Keratinocyte (primary cell): ENCODE measurements around the gene VPS8. TPM values are rescaled to one million over a fixed set of nuclear protein-coding genes. Genes with fewer than 3 reads are reported as not detected.

Experiments
- DNase-seq: peaks from one replicate; pipeline ENCODE4 v3.0.0-alpha.2; 2011; ENCODE audit warnings: low read depth, missing footprints, low spot score
- FAIRE-seq: peaks from 2 replicates; lab custom pipeline; 2011; peaks lifted over from hg19 to GRCh38; lab: Jason Lieb, UNC
- H2AFZ ChIP-seq: 2 replicates; pipeline ENCODE4 v1.6.0; 2012; ENCODE audit warnings: low read length, control low read depth, inconsistent platforms; ENCODE audit not compliant: control insufficient read depth
- H3K27ac ChIP-seq: 2 replicates; pipeline ENCODE4 v1.5.1; 2011; ENCODE audit warnings: low read length; ENCODE audit not compliant: control insufficient read depth, insufficient read depth
- H3K27me3 ChIP-seq: 3 replicates; pipeline ENCODE4 v1.6.0; 2011; ENCODE audit warnings: low read length; ENCODE audit not compliant: control insufficient read depth, insufficient read depth; ENCODE audit errors: extremely low read depth
- H3K36me3 ChIP-seq, 2 experiments: 2 replicates in 1 of 2; 3 replicates in 1 of 2; pipeline ENCODE4 v1.5.1; 2011; ENCODE audit warnings: low read length in 2 of 2, mild to moderate bottlenecking in 1 of 2; ENCODE audit not compliant: control insufficient read depth in 2 of 2, insufficient read depth in 2 of 2; ENCODE audit errors: extremely low read depth in 1 of 2
- H3K4me1 ChIP-seq: 3 replicates; pipeline ENCODE4 v1.5.1; 2011; ENCODE audit warnings: low read length; ENCODE audit not compliant: control insufficient read depth, insufficient read depth; ENCODE audit errors: extremely low read depth
- H3K4me2 ChIP-seq: 3 replicates; pipeline ENCODE4 v1.6.0; 2011; ENCODE audit warnings: low read depth, low read length; ENCODE audit not compliant: control insufficient read depth, insufficient read depth; ENCODE audit errors: extremely low read depth
- H3K4me3 ChIP-seq, 3 experiments: fragments of 200-600 bp in 1 of 3; sonication (generic) in 1 of 3; 2 replicates in 2 of 3; 3 replicates in 1 of 3; pipeline ENCODE4 v1.5.1; 2011 to 2016; ENCODE audit warnings: low read length in 3 of 3, mild to moderate bottlenecking in 3 of 3, control low read depth in 2 of 3, inconsistent platforms in 1 of 3, low read depth in 1 of 3, mixed read lengths in 1 of 3, mixed run types in 1 of 3, moderate library complexity in 1 of 3; ENCODE audit not compliant: control insufficient read depth in 2 of 3, insufficient read depth in 2 of 3; ENCODE audit errors: extremely low read depth in 1 of 3
- H3K79me2 ChIP-seq: 2 replicates; pipeline ENCODE4 v1.6.0; 2012; ENCODE audit warnings: low read length; ENCODE audit not compliant: control insufficient read depth, insufficient read depth
- H3K9ac ChIP-seq: 3 replicates; pipeline ENCODE4 v1.6.0; 2011; ENCODE audit warnings: low read length; ENCODE audit not compliant: control insufficient read depth, insufficient read depth; ENCODE audit errors: extremely low read depth
- H3K9me1 ChIP-seq: 3 replicates; pipeline ENCODE4 v1.6.0; 2011; ENCODE audit warnings: low read length; ENCODE audit not compliant: control insufficient read depth, insufficient read depth; ENCODE audit errors: extremely low read depth
- H3K9me3 ChIP-seq: 2 replicates; pipeline ENCODE4 v1.5.1; 2012; ENCODE audit warnings: low read depth, low read length; ENCODE audit not compliant: control insufficient read depth
- H4K20me1 ChIP-seq: 3 replicates; pipeline ENCODE4 v1.6.0; 2011; ENCODE audit warnings: low read length; ENCODE audit not compliant: control insufficient read depth, insufficient read depth; ENCODE audit errors: extremely low read depth
- CTCF ChIP-seq, 3 experiments: IDR thresholded peaks in 1 of 3; conservative IDR thresholded peaks in 1 of 3; optimal IDR thresholded peaks in 1 of 3; 2 replicates in 2 of 3; 3 replicates in 1 of 3; pipeline versions ENCODE3 to v1.5.1; 2011; ENCODE audit warnings: low read length in 3 of 3, mild to moderate bottlenecking in 3 of 3, moderate library complexity in 2 of 3, control low read depth in 1 of 3, inconsistent platforms in 1 of 3; ENCODE audit not compliant: insufficient read depth in 2 of 3; ENCODE audit errors: extremely low read depth in 1 of 3
- EZH2 ChIP-seq: IDR thresholded peaks from one replicate; pipeline ENCODE4 v1.6.1; 2012; ENCODE audit warnings: inconsistent platforms, mild to moderate bottlenecking, low read length, moderate library complexity
- dilution Hi-C: fragments of 300-500 bp; cut with MboI; formaldehyde crosslinking; loops from one replicate; pipeline ENCODE4 v1.7.0; 2020; ENCODE audit warnings: low sequenced_read_pairs; ENCODE audit not compliant: extremely low pct_ligation_motif_present
- polyA plus RNA-seq, 5 experiments: library from polyadenylated mRNA; depleted of rRNA in 3 of 5; stranded (reverse) in 3 of 5; stranded (forward) in 1 of 5; unstranded in 1 of 5; fragments of >200 nt; gene quantifications; 1 replicate in 1 of 5; 2 replicates in 3 of 5; 3 replicates in 1 of 5; pipeline versions ENCODE4 v1.2.1 to v1.2.3, GENCODE V29; 2011 to 2012; ENCODE audit warnings: missing spikeins in 2 of 5, low read depth in 1 of 5, low replicate concordance in 1 of 5

Gene VPS8
- polyA plus RNA-seq, 1 donor (not counting 4 experiments of a cell fraction or from before 2014, with no cell fraction given) = 28.4 TPM

- Histone ChIP-seq H3K9ac (no peak overlapping the region), H3K4me3 (no peak overlapping the region), H3K79me2 (no peaks in the 10 kb centered on the region), H3K4me1 (no peaks in the 10 kb centered on the region), H3K9me1 (no peaks in the 10 kb centered on the region), H3K27ac (no peak overlapping the region), H4K20me1 (no peaks in the 10 kb centered on the region), H3K4me2 (no peak overlapping the region), H3K27me3 (no peaks in the 10 kb centered on the region), H3K36me3 (no peaks in the 10 kb centered on the region), H2AFZ (no peak overlapping the region), H3K9me3 (no peaks in the 10 kb centered on the region)
- FAIRE-seq (no peak), DNase-seq (no peak)
- TF ChIP-seq CTCF (optimal IDR thresholded peaks at IDR 0.05 in 1 of 3, IDR thresholded peaks at IDR 0.05 in 1 of 3, conservative IDR thresholded peaks at IDR 0.05 in 1 of 3; ENCODE audit: extremely low read depth in 1 of 3, insufficient read depth in 2 of 3, low read length in 3 of 3) = no peak
- dilution Hi-C loops = no loop called here
Measured at GRCh38 chr3:185065059-185065458, 253.1 kb downstream of the VPS8 start.

GRCh38 chr3:185066251-185066650 is 254.3 kb downstream of the VPS8 start:
- H3K79me2 ChIP-seq = no peaks in the 10 kb centered on the region
- H3K27me3 ChIP-seq = no peaks in the 10 kb centered on the region
- dilution Hi-C loops = no loop called here
- DNase-seq (no peak), FAIRE-seq (no peak)
- no peak for TF ChIP-seq CTCF (optimal IDR thresholded peaks at IDR 0.05 in 1 of 3, IDR thresholded peaks at IDR 0.05 in 1 of 3, conservative IDR thresholded peaks at IDR 0.05 in 1 of 3; ENCODE audit: extremely low read depth in 1 of 3, insufficient read depth in 2 of 3, low read length in 3 of 3)
- no peak for TF ChIP-seq EZH2
- H3K9me3 ChIP-seq = no peaks in the 10 kb centered on the region
- no peaks in the 10 kb centered on the region for H3K36me3 ChIP-seq
- H2AFZ ChIP-seq = no peak overlapping the region
- no peak overlapping the region for H3K4me3 ChIP-seq
- no peaks in the 10 kb centered on the region for H3K9me1 ChIP-seq
- no peak overlapping the region for H3K9ac ChIP-seq
- H3K27ac ChIP-seq = no peak overlapping the region
- H3K4me1 ChIP-seq = no peaks in the 10 kb centered on the region
- no peaks in the 10 kb centered on the region for H4K20me1 ChIP-seq
- no peak overlapping the region for H3K4me2 ChIP-seq
